ENCODE measurements around the gene ATP4A.
"Not testable (repeated sequence)": the region's sequence is repeated elsewhere in the genome, so short reads cannot be mapped to it uniquely, and the experiment has no call there.

The ATP4A gene

GRCh38 chr19:35563207-35563829, at the start of gene ATP4A:
Gene ATP4A, minus strand, starts transcription at chr19:35563658. Its CDS starts 29 bp downstream, at chr19:35563629.
- in situ Hi-C loops (cut with HindIII; ENCODE audit: low sequenced_read_pairs), result no loop called here

GRCh38 chr19:35612559-35613321, 49.3 kb upstream of the ATP4A start, which contains the start of gene HAUS5:
Gene HAUS5, plus strand, starts transcription at chr19:35612735. Its CDS starts 60 bp downstream, at chr19:35612795.
- in situ Hi-C loops (cut with HindIII; ENCODE audit: low sequenced_read_pairs), result no loop called here

GRCh38 chr19:35612224-35612558, 48.7 kb upstream of the ATP4A start:
- in situ Hi-C loops (cut with HindIII; ENCODE audit: low sequenced_read_pairs), result no loop called here

- in situ Hi-C loops (cut with HindIII; ENCODE audit: low sequenced_read_pairs), result loop anchor here (5.0 kb wide), 1 partner anchor 53 kb away; no protein-coding TSS in a partner anchor
These were observed 46.4 kb upstream of the ATP4A start for GRCh38 chr19:35609851-35610353.

GRCh38 chr19:35608251-35608650, 44.8 kb upstream of the ATP4A start:
- in situ Hi-C loops (cut with HindIII; ENCODE audit: low sequenced_read_pairs), result loop anchor here (5.0 kb wide), 1 partner anchor 51 kb away; no protein-coding TSS in a partner anchor

GRCh38 chr19:35607661-35608060, 44.2 kb upstream of the ATP4A start:
- in situ Hi-C loops (cut with HindIII; ENCODE audit: low sequenced_read_pairs), result loop anchor here (5.0 kb wide), 1 partner anchor 50 kb away; no protein-coding TSS in a partner anchor

- in situ Hi-C loops (cut with HindIII; ENCODE audit: low sequenced_read_pairs), result loop anchor here (5.0 kb wide), 1 partner anchor 50 kb away; no protein-coding TSS in a partner anchor
These were observed 43.7 kb upstream of the ATP4A start for GRCh38 chr19:35607170-35607569.

- in situ Hi-C loops (cut with HindIII; ENCODE audit: low sequenced_read_pairs), result not testable (repeated sequence)
These were observed 41.0 kb upstream of the ATP4A start for GRCh38 chr19:35604436-35604835.

- in situ Hi-C loops (cut with HindIII; ENCODE audit: low sequenced_read_pairs), result no loop called here
These were observed 38.5 kb upstream of the ATP4A start for GRCh38 chr19:35601971-35602370.

- in situ Hi-C loops (cut with HindIII; ENCODE audit: low sequenced_read_pairs), result no loop called here
These were observed 33.0 kb upstream of the ATP4A start for GRCh38 chr19:35596366-35596999.

GRCh38 chr19:35595928-35596327, 32.5 kb upstream of the ATP4A start:
- in situ Hi-C loops (cut with HindIII; ENCODE audit: low sequenced_read_pairs), result no loop called here

GRCh38 chr19:35595026-35595425, 31.6 kb upstream of the ATP4A start:
- in situ Hi-C loops (cut with HindIII; ENCODE audit: low sequenced_read_pairs), result not testable (repeated sequence)

- in situ Hi-C loops (cut with HindIII; ENCODE audit: low sequenced_read_pairs), result no loop called here
These were observed 28.8 kb upstream of the ATP4A start for GRCh38 chr19:35592226-35592625.

GRCh38 chr19:35590875-35591274, 27.4 kb upstream of the ATP4A start:
- in situ Hi-C loops (cut with HindIII; ENCODE audit: low sequenced_read_pairs), result no loop called here

GRCh38 chr19:35587321-35587720, 23.9 kb upstream of the ATP4A start:
- in situ Hi-C loops (cut with HindIII; ENCODE audit: low sequenced_read_pairs), result no loop called here

- in situ Hi-C loops (cut with HindIII; ENCODE audit: low sequenced_read_pairs), result no loop called here
These were observed 22.4 kb upstream of the ATP4A start, which contains the start of gene PMIS2 for GRCh38 chr19:35585848-35586247. Gene PMIS2, plus strand, starts transcription at chr19:35586173. Its CDS starts 87 bp downstream, at chr19:35586260.

- in situ Hi-C loops (cut with HindIII; ENCODE audit: low sequenced_read_pairs), result no loop called here
These were observed 19.3 kb upstream of the ATP4A start for GRCh38 chr19:35582760-35583159.

GRCh38 chr19:35578707-35579106, 15.2 kb upstream of the ATP4A start:
- in situ Hi-C loops (cut with HindIII; ENCODE audit: low sequenced_read_pairs), result no loop called here

GRCh38 chr19:35577918-35578317, 14.5 kb upstream of the ATP4A start:
- in situ Hi-C loops (cut with HindIII; ENCODE audit: low sequenced_read_pairs), result no loop called here

- in situ Hi-C loops (cut with HindIII; ENCODE audit: low sequenced_read_pairs), result no loop called here
These were observed 8.0 kb upstream of the ATP4A start for GRCh38 chr19:35571406-35571965.

- in situ Hi-C loops (cut with HindIII; ENCODE audit: low sequenced_read_pairs), result no loop called here
These were observed 5.9 kb upstream of the ATP4A start for GRCh38 chr19:35569281-35569781.

Measured in endothelial cell of hepatic sinusoid (primary cell).